ENCODE measurements around the gene RNF128. TPM values are rescaled to one million over a fixed set of nuclear protein-coding genes. Genes with fewer than 3 reads are reported as not detected.

The RNF128 gene
- total and polyA plus RNA-seq, 2 donors from 2014 or later, result 18.4 to 18.9 TPM

GRCh38 chrX:106740193-106740780 lies 13.8 kb downstream of the RNF128 start:
- Histone ChIP-seq H3K9ac (ENCODE audit: low read length in 3 of 3) (no peak overlapping the region), H3K4me3 (ENCODE audit: low read length in 3 of 3) (no peak overlapping the region), H3K27me3 (ENCODE audit: control insufficient read depth, insufficient read depth, low read length) (no peaks in the 10 kb centered on the region), H3K4me1 (ENCODE audit: control insufficient read depth in 2 of 3, insufficient read depth in 2 of 3, low read depth in 1 of 3, low read length in 3 of 3) (no peaks in the 10 kb centered on the region), H3K27ac (ENCODE audit: low read depth in 2 of 2, low read length in 2 of 2) (no peak overlapping the region), H3K36me3 (ENCODE audit: control insufficient read depth in 2 of 3, insufficient read depth in 3 of 3, low read length in 3 of 3) (no peaks in the 10 kb centered on the region), H3K9me3 (ENCODE audit: control insufficient read depth in 2 of 3, insufficient read depth in 1 of 3, low read length in 3 of 3) (no peaks in the 10 kb centered on the region)
- DNase-seq (no peak), FAIRE-seq (no peak)
- TF ChIP-seq CTCF (IDR thresholded peaks at IDR 0.05; ENCODE audit: borderline replicate concordance, extremely low read depth, insufficient read depth), result no peak
- intact Hi-C loops (cut with DNase I), result no loop called here

- no peak overlapping the region for H3K27ac ChIP-seq (ENCODE audit: low read depth in 2 of 2, low read length in 2 of 2)
- intact Hi-C loops (cut with DNase I), result no loop called here
- no peaks in the 10 kb centered on the region for H3K9me3 ChIP-seq (ENCODE audit: control insufficient read depth in 2 of 3, insufficient read depth in 1 of 3, low read length in 3 of 3)
- no peak for TF ChIP-seq CTCF (IDR thresholded peaks at IDR 0.05; ENCODE audit: borderline replicate concordance, extremely low read depth, insufficient read depth)
- no peak overlapping the region for H3K4me3 ChIP-seq (ENCODE audit: low read length in 3 of 3)
- H3K36me3 ChIP-seq (ENCODE audit: control insufficient read depth in 2 of 3, insufficient read depth in 3 of 3, low read length in 3 of 3), result no peaks in the 10 kb centered on the region
- no peak overlapping the region for H3K9ac ChIP-seq (ENCODE audit: low read length in 3 of 3)
- FAIRE-seq, result no peak
- DNase-seq, result no peak
- no peaks in the 10 kb centered on the region for H3K27me3 ChIP-seq (ENCODE audit: control insufficient read depth, insufficient read depth, low read length)
- H3K4me1 ChIP-seq (ENCODE audit: control insufficient read depth in 2 of 3, insufficient read depth in 2 of 3, low read depth in 1 of 3, low read length in 3 of 3), result no peaks in the 10 kb centered on the region
Observed at GRCh38 chrX:106742193-106742592, 15.7 kb downstream of the RNF128 start.

GRCh38 chrX:106742805-106743204 lies 16.3 kb downstream of the RNF128 start:
- no peak overlapping the region for H3K9ac ChIP-seq (ENCODE audit: low read length in 3 of 3)
- H3K27me3 ChIP-seq (ENCODE audit: control insufficient read depth, insufficient read depth, low read length), result no peaks in the 10 kb centered on the region
- FAIRE-seq (no peak), DNase-seq (no peak)
- no peak for TF ChIP-seq CTCF (IDR thresholded peaks at IDR 0.05; ENCODE audit: borderline replicate concordance, extremely low read depth, insufficient read depth)
- no peak overlapping the region for H3K4me3 ChIP-seq (ENCODE audit: low read length in 3 of 3)
- no peaks in the 10 kb centered on the region for H3K4me1 ChIP-seq (ENCODE audit: control insufficient read depth in 2 of 3, insufficient read depth in 2 of 3, low read depth in 1 of 3, low read length in 3 of 3)
- H3K36me3 ChIP-seq (ENCODE audit: control insufficient read depth in 2 of 3, insufficient read depth in 3 of 3, low read length in 3 of 3), result no peaks in the 10 kb centered on the region
- no peak overlapping the region for H3K27ac ChIP-seq (ENCODE audit: low read depth in 2 of 2, low read length in 2 of 2)
- H3K9me3 ChIP-seq (ENCODE audit: control insufficient read depth in 2 of 3, insufficient read depth in 1 of 3, low read length in 3 of 3), result no peaks in the 10 kb centered on the region
- intact Hi-C loops (cut with DNase I), result no loop called here

DNA sequence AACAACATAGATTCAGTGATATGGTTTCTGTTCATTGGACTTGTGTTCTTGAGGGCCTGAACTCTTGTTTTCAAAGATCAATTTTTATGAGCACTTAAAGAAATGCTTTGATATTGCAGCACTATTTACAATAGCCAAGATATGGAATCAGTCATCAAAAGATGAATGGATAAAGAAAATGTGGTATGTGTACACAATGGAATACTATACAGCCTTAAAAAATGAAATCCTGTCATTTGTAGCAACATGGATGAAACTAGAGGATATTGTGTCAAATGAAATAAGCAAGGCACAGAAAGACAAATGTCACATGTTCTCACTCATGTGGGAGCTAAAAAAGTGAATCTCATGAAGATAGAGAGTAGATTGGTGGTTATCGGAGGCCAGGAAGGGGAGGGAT lies 21.9 kb downstream of the RNF128 start:
- no peak overlapping the region for H3K27ac ChIP-seq (ENCODE audit: low read depth in 2 of 2, low read length in 2 of 2)
- no peaks in the 10 kb centered on the region for H3K27me3 ChIP-seq (ENCODE audit: control insufficient read depth, insufficient read depth, low read length)
- H3K36me3 ChIP-seq (ENCODE audit: control insufficient read depth in 2 of 3, insufficient read depth in 3 of 3, low read length in 3 of 3), result no peaks in the 10 kb centered on the region
- intact Hi-C loops (cut with DNase I), result no loop called here
- FAIRE-seq, result no peak
- H3K9ac ChIP-seq (ENCODE audit: low read length in 3 of 3), result no peak overlapping the region
- no peak overlapping the region for H3K4me3 ChIP-seq (ENCODE audit: low read length in 3 of 3)
- H3K4me1 ChIP-seq (ENCODE audit: control insufficient read depth in 2 of 3, insufficient read depth in 2 of 3, low read depth in 1 of 3, low read length in 3 of 3), result no peaks in the 10 kb centered on the region
- DNase-seq, result no peak
- no peak for TF ChIP-seq CTCF (IDR thresholded peaks at IDR 0.05; ENCODE audit: borderline replicate concordance, extremely low read depth, insufficient read depth)
- peaks cover 0 to 2% (median 0%) of the 10 kb centered on the region in 3 donors for H3K9me3 ChIP-seq (ENCODE audit: control insufficient read depth in 2 of 3, insufficient read depth in 1 of 3, low read length in 3 of 3)
